LNCAP (cell line): Measurements from ENCODE around the gene ACVRL1.

ENCODE experiments used
- CTCF ChIP-seq: fragments of 450-650 bp; IDR thresholded peaks from 2 replicates; pipeline ENCODE4 v1.5.1; 2017; ENCODE audit warnings: mild to moderate bottlenecking

Gene ACVRL1

GRCh38 chr12:51866324-51866723 is 41.0 kb upstream of the ACVRL1 start:
- TF ChIP-seq CTCF, result no peak

DNA sequence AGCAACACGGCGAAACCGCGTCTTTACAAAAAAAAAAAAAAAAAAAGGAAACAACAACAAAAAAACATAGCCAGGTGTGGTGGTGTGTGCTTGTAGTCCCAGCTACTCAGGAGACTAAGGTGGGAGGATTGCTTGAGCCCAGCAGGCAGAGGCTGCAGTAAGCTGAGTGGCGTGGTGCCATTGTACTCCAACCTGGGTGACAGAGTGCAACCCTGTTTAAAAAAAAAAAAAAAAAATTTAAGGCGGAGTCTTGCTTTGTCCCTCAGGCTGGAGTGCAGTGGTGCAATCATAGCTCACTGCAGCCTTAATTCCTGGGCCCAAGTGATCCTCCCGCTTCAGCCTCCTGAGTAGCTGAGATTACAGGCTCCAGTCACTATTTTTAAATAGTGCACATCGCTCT is 40.5 kb upstream of the ACVRL1 start:
- TF ChIP-seq CTCF, result no peak

DNA sequence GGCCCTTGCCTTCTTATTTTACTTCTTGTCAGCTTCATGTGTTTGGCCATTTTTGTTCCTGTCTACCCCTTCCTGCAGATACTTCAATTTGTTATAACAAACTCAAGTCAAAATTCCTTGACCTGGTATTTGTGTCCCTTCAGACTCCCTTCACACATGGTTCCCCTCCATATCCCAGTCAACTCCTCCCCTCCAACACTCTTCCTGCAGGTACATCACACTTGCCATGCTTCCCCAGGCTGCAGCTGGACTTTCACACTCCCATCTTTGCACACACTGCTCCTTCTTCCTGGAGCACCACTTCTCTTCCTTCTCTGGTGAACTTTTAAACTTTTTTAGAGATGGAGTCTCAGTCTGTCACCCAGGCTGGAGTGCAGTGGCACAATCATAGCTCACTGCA is 39.9 kb upstream of the ACVRL1 start:
- TF ChIP-seq CTCF, result no peak

DNA sequence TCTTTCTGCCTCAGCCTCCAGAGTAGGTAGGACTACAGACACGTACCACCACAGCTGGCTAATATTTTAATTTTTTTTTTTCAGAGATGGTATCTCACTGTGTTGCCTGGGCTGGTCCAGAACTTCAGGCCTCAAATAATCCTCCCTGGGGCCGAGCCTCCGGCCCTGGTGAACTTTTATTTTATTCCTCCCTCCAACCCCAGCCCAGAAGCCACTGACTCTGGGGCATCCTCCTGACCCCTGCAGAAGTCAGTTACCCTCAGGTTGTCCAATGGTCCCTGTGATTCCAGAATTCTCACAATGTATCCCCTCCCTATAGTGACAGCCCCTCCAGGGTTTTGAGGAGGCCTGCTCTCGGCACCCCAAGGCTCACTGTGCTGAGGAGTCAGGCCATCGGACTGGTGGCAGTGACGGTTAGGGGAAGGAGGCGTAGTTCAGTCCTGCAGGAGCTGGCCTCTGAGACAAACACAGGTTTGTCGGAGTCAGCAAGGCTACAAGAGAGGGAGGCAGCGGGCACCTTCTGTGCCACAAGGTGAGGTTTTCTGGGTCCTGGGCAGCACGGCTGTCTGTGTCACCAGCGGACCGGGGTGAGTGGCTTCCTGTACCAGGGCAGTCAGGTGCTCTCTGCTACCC is 39.4 kb upstream of the ACVRL1 start:
- TF ChIP-seq CTCF, result no peak

GRCh38 chr12:51868821-51869495 is 38.3 kb upstream of the ACVRL1 start:
- TF ChIP-seq CTCF, result no peak

DNA sequence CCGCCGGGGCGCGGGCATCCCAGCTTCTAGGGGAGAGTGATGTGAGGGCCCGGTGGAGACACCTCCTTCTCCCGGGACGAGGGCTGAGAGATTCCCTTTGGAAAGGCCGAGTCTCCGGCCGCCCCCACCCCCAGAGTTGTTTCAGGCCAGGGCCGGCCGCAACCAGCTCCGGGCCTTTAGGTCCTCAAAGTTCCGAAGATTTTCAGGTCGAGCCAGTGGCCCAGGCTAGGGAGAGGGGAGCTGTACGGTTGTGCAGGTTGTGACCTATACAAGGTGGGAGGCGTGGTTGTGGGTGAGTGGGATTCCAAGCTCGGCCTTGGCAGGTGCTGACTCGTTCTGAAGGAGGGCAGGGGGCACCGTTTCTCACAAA is 37.8 kb upstream of the ACVRL1 start:
- TF ChIP-seq CTCF, result no peak

DNA sequence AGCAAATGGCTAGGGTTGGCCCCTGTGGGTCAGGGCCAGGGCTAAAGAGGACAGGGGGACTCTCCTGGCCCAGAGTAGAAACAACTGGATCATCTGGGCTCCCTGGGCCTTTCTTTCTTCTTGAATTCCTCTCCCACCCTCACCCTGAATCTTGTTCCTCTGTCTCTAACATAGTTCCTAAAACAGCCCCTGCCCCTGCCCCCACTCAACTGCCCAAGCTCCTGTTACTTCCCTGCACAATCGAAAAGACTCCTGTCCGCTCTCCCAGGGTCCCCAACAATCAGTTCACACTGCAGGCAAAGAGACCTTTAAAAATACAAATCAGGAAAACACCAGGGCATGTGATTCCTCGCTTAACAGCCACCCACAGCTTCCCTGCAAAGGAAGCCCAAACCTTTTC is 37.4 kb upstream of the ACVRL1 start:
- TF ChIP-seq CTCF, result no peak
